HG03378 (cell line): ENCODE data around the gene IL36RN.

Experiments used
- ATAC-seq: cut with Tn5 transposase; IDR thresholded peaks from one replicate; pipeline ENCODE4 v1.9.1; 2021; ENCODE audit warnings: mild to moderate bottlenecking, moderate library complexity; ENCODE audit not compliant: unreplicated experiment

The IL36RN gene

GRCh38 chr2:113058998-113059960 is at the start of gene IL36RN:
TSS of gene IL36RN (plus strand) at chr2:113059198. CDS start at chr2:113059439, 241 bp downstream.
- ATAC-seq = no peak

DNA sequence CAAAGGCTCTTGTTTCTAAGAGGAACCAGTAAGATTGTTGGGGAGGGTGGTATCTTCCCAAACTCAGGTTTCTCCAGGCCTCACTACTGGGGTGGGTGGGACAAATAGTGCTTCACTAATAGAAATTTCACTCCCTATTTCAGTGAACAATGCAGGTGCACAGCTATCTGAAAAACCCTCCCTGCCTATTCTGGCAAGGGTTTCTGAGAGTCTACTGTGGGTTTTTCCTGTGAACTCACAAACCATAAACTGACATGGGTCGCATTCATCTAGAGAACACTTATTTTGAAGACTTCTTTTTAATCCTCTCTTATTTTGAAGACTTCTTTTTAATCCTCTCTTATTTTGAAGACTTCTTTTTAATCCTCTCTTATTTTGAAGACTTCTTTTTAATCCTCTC is 49.4 kb upstream of the IL36RN start:
- ATAC-seq = no peak

DNA sequence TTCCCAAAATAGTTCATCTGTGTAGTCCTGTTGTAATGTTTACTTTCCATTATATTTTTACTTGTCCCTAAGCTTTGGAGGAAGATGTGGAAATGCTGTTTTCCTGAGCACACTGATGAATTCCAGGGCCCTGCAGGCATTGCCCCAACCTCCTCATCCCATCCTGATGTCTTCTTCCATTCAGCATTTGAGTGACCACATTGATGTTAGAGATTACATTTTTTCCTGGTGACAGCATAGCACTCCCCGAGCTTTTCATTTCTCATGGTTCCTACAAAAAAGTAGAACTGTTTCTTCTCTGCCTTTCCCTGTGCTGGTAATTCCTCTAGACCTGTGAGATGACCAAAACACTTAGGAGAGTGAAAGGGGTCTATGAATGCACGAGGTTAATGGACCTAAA is 48.9 kb upstream of the IL36RN start:
- ATAC-seq = no peak

DNA sequence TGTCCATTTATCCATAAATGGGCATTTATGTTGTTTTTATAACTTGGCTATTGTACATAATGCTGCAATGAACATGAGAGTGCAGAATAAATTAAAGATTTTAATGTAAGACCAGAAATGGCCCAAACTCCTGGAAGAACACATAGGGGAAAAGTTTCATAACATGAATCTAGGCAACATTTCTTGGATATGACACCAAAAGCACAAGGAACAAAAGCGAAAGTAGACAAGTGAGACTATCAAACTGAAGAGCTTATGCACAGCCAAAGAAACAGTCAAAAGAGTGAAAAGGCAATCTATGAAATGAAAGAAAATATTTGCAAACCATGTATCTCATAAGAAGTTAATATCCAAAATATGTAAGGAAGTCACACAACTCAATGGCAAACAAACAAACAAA is 47.9 kb upstream of the IL36RN start:
- ATAC-seq = no peak

GRCh38 chr2:113012436-113013335 is 46.3 kb upstream of the IL36RN start:
- ATAC-seq = no peak

- no peak for ATAC-seq
These were observed 45.7 kb upstream of the IL36RN start for GRCh38 chr2:113013336-113013661.

DNA sequence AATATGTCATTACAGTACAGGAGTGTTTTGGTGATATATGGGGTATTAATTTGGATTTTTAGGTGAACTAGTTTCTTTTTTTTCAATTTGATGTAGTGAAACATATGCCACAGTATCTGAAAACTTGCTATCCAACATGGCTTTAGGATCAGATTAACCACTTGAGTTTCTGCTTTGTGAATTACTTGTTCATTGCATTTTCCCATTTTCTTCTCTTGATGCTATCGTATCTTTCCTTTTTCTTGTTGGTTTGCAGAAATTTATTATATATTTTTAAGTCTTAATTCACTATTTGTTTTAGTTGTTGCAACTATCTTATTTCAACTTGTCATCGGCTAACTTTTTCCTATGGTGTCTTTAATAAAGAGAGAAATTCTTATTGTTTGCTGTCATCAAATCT is 44.9 kb upstream of the IL36RN start:
- ATAC-seq = no peak

GRCh38 chr2:113015042-113015441 is 44.0 kb upstream of the IL36RN start:
- ATAC-seq = no peak

GRCh38 chr2:113015655-113016054 is 43.3 kb upstream of the IL36RN start:
- ATAC-seq = no peak

- ATAC-seq = no peak
These were observed 40.5 kb upstream of the IL36RN start for GRCh38 chr2:113018509-113018908.

DNA sequence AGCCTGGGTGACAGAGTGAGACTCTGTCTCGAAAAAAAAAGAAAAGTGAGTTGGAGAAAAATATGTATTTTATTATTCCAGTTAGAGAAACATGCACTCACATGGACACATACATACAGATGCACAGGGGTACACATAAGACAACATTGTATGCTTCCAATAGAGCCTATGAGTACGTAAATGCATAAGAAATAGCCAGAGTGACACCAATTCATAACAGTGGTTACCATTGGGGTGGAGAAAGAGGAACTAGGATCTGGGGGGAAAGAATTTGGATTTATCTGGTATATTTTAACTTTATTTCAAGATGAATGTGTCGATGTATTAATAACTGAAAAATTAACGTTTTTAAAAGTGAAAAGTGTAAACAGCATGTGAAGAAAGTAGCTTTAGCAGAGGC is 37.7 kb upstream of the IL36RN start:
- ATAC-seq = no peak

DNA sequence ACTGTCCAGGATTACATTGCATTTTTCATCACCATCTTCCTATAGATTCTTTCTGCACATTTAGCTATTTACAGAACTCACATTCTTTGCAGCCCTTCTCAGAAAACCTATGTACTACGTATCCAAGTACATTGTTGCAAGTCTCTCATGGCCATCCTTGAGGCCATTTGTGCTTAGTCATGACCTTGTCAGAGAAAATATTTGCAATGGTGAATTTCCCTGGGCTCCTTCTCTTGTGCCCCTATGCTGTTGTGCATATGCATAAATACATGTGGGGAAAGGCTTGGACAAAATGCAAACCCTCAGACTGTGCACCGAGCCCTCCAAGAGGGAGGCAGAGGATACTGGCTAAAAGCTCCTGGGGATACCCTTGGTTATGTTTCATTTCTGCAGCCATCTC is 34.2 kb upstream of the IL36RN start:
- no peak for ATAC-seq

DNA sequence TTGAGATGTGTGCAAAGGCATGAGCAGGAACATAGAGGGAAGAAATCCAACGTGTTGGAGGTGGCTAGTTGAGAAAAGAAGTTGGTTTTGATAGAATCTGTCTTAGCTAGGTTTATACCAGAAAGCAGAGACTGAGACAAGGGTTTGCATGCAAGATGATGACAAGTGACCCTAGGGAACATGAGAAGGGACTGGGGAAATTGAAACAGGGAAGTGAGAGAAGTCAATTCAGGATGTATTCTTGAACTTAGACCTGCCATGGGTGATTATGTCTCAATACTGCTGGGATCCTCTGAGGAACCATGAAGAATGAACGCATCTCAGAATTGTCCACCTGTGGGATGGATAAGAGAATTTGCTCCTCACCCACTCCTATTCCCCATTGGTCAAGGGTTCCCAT is 33.3 kb upstream of the IL36RN start:
- ATAC-seq = no peak

DNA sequence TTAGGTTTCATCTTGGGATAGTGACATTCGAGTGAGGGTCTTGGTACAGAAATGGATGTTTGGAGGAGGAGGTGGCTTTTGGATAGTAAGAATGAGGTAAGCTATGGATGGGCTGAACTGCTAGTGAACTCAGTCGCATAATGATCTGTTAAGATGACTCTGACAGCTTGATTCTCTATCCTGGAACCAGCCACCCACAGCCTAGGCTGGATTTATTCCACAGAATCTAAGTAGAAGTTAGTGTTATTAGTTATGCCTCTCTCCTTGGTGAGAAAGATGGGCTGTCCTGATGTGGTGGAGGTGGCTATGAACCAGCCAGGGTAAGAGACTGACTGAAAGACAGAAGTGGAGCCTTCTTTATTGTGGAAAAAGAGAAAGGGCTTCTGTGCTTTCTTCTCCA is 31.3 kb upstream of the IL36RN start:
- no peak for ATAC-seq

DNA sequence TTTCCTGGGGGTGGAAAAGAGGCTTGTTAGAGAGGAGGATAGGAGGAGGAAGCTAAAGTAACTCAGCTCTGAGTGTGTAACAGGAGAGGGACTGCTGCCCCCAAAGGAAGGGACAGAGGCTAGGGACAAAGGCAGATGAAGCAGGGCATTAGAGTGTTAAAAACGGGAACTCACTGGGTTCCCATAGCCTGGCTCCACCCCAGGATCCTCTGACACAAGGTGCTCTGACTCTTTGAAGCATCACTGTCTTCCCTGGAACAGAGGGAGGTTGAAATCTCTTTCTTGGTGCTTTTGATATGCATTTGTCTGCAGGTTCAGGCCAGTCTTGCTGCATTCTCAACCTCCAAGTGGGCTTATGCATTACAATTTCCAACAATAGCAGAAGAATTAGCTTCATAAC is 30.9 kb upstream of the IL36RN start:
- ATAC-seq = no peak

DNA sequence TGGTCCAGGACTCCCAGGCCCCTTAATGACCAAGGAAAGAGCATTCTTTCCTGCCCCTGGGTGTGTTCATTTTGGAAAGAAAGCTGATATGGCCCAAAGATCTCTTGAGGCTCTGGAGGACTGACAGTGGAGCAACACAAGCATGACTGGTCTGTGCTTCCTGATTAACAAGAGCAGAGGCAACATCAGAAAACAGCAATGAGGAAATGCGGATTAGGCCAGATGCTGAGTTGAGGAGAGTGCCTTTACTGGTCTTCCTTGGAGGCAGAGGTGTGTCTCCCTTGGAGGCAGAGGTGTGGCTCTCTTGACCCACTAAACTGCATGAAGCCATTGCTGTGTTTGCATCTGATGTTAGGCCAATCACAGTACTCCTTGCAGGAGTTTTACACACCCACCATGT is 26.3 kb upstream of the IL36RN start:
- no peak for ATAC-seq

GRCh38 chr2:113034016-113034415 is 25.0 kb upstream of the IL36RN start:
- no peak for ATAC-seq

GRCh38 chr2:113036763-113037162 is 22.2 kb upstream of the IL36RN start:
- no peak for ATAC-seq

- no peak for ATAC-seq
These were observed 20.7 kb upstream of the IL36RN start for GRCh38 chr2:113038291-113038690.

- ATAC-seq = no peak
These were observed 19.8 kb upstream of the IL36RN start for GRCh38 chr2:113039158-113039557.

DNA sequence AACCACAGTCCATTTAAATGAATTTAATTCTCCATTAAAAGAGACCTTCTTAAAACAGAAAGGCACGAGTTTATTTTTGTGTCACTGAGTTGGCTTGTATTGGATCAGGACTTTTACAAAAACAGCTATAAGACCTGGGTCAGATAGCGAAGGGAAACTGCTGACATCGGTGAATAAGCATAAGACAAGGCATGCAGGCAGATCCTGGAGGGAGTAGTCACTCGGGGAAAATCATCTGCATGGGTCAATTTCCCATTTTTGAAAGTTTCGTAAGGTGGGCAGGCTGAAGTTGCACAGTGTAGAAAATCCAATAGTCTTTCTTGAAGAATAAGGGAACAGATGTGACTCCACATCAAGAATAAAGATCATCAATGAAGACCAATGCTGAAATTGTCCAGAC is 19.3 kb upstream of the IL36RN start:
- no peak for ATAC-seq

GRCh38 chr2:113041871-113042270 is 17.1 kb upstream of the IL36RN start:
- no peak for ATAC-seq
